Fibroblast of the aortic adventitia (primary cell): Measurements from ENCODE around the gene NUP214. TPM values are rescaled to one million over a fixed set of nuclear protein-coding genes. Genes with fewer than 3 reads are reported as not detected.

Experiments
- DNase-seq: peaks from one replicate; pipeline ENCODE4 v3.0.0-alpha.2; 2010; ENCODE audit warnings: low read depth
- H3K4me3 ChIP-seq: 2 replicates; pipeline ENCODE4 v1.5.1; 2011; ENCODE audit warnings: low read depth, mild to moderate bottlenecking, control low read depth, low read length, moderate library complexity
- total RNA-seq: library from RNA; depleted of rRNA; stranded (reverse); fragments of >200 nt; gene quantifications from 2 replicates; pipeline ENCODE4 v1.2.3, GENCODE V29; 2012; ENCODE audit warnings: low replicate concordance
- TF ChIP-seq, protein P1 (sequence below): IDR thresholded peaks from 2 replicates; pipeline ENCODE4 v1.5.1; 2011; ENCODE audit warnings: mild to moderate bottlenecking, low read length, control low read depth, inconsistent platforms; ENCODE audit not compliant: insufficient read depth

Gene NUP214
- total RNA-seq, 1 donor, result 20.2 TPM

DNA sequence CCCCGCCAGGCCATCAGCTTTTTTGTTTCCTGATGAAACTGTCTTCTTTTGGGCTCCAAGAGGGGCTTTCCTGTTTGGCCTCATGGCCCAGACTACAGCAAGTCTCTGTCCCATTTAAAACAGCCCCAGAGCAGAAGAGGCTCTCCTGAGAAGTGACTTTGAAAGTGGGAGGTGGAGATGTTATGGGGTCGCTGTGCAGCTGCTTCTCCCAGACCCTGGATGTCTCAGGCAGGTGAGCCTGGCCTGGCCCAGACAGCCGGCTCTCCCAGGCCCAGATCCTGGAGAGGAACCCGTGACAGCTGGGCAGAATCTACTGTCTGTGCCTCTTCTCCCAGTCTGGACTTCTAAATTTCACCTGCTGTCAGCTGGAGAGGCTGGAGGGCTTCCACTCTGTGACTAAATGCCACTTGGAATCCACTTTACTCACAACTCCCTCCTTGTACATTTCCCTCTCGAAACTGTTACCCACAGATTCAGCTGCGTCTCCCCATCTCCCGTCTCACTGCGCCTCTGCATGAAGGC is 130.4 kb downstream of the NUP214 start:
- TF ChIP-seq, protein P1, sequence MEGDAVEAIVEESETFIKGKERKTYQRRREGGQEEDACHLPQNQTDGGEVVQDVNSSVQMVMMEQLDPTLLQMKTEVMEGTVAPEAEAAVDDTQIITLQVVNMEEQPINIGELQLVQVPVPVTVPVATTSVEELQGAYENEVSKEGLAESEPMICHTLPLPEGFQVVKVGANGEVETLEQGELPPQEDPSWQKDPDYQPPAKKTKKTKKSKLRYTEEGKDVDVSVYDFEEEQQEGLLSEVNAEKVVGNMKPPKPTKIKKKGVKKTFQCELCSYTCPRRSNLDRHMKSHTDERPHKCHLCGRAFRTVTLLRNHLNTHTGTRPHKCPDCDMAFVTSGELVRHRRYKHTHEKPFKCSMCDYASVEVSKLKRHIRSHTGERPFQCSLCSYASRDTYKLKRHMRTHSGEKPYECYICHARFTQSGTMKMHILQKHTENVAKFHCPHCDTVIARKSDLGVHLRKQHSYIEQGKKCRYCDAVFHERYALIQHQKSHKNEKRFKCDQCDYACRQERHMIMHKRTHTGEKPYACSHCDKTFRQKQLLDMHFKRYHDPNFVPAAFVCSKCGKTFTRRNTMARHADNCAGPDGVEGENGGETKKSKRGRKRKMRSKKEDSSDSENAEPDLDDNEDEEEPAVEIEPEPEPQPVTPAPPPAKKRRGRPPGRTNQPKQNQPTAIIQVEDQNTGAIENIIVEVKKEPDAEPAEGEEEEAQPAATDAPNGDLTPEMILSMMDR, result no peak
- H3K4me3 ChIP-seq, result no peak overlapping the region
- DNase-seq, result no peak

DNA sequence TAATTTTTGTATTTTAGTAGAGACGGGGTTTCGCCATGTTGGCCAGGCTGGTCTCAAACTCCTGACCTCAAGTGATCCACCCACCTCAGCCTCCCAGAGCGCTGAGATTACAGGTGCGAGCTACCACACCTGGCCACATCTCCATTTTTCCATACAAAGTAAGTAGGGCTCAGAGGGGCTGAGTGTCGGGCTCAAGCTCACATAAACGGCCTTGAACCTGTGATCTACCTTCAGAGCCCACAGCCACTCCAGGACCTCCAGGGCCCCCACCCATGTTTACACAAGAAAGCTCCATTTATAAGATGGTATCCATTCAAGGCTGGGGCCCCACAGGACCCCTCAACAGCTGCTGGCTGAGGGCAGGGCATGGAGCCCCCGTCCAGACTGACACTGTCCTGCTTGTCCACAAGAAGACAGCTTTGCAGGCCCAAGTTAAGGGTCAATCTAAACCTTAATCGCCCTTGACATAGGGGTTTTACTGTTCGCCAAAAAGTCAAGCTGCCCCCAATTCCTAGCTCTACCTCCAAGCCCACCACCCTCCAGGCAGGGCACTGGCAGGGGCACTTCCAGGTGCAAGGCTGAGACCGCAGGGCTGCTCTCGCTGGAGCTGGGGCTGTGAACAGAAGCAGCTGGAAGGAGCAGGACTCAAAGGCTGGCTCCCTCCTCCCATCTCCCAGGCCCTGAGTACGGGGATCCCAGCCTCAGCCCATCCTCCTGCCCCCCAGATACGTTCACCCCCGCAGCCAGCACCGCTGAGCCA is 132.1 kb downstream of the NUP214 start:
- TF ChIP-seq, protein P1, result no peak
- H3K4me3 ChIP-seq, result no peak overlapping the region
- no peak for DNase-seq

DNA sequence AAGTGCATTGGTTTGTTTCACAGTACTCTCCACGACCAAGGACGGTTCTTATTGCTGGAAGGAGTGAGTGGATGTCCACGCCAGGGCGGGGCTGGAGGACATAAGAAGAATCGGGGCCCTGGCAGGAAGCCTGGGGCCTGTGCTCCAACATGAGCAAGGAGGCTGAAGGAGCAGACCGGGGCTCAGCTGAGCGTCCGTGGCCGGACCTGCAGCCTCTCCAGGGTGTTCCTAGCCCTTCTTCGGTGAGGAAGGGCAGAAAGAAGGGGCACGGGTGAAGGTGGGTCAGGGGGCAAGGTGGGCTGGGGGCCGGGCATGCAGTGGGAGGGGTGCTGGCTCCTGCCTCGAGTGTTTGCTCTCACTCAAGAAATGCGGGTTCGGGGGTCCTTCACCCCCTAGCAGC is 132.8 kb downstream of the NUP214 start:
- DNase-seq, result peak; percentile 32
- TF ChIP-seq, protein P1, result no peak
- no peak overlapping the region for H3K4me3 ChIP-seq

DNA sequence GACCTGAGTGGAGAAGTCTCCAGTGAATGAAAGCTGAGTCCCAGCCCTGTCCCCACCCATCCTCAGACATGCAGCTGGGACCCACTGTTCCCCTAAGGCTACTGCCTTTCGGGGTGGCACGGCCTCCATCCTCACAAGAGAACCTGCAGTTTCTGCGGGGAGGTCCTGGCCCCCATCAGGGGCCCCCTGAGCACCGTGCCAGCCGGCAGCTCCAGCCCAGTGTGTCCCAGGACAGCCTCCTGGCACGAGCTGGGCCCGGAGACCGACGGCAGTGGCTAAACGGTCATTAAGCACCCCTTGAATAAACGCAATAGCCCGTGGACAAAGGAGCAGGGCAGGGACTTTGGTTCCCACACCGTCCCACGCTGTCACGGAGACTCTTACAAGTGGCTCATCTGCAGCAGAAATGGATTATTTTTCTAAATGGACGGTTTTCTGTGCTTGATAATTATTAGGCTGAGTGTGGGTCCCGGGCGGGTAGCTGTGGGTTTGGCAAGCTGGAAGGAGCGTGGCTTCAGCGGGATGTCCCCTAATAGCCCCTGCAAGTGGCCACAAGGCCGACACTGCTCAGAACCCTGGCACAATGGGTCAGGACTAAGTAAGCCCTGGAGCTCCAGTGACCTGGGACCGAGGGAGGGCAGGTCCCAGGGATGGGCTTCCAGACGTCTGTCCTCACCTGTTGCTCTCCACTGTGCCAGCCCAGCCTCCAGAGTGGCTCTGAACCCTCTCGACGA is 133.5 kb downstream of the NUP214 start:
- DNase-seq, result no peak
- no peak overlapping the region for H3K4me3 ChIP-seq
- TF ChIP-seq, protein P1, result no peak

DNA sequence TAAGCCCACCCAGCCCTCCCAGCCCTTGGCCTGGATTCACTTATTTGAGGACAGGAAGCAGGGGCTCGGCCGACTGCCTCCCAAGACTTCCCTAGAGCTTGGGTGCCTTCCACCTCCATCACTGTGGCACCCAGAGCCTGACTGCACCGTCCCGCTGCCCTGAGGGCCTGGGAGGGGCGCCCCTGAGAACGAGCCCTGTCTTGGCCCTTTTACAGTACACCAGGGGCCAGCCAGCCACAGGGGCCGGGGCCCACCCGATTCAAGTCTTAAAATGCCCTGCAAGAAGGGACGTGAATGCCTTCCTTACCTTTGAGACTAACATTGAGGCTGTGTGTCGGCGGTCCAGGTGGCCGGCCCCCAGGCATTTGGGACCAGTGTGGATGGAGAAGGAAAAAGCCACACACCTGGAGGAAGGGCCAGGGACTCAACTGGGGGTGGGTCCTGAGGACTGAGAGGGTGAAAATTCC is 134.1 kb downstream of the NUP214 start:
- DNase-seq, result no peak
- TF ChIP-seq, protein P1, result no peak
- no peak overlapping the region for H3K4me3 ChIP-seq

DNA sequence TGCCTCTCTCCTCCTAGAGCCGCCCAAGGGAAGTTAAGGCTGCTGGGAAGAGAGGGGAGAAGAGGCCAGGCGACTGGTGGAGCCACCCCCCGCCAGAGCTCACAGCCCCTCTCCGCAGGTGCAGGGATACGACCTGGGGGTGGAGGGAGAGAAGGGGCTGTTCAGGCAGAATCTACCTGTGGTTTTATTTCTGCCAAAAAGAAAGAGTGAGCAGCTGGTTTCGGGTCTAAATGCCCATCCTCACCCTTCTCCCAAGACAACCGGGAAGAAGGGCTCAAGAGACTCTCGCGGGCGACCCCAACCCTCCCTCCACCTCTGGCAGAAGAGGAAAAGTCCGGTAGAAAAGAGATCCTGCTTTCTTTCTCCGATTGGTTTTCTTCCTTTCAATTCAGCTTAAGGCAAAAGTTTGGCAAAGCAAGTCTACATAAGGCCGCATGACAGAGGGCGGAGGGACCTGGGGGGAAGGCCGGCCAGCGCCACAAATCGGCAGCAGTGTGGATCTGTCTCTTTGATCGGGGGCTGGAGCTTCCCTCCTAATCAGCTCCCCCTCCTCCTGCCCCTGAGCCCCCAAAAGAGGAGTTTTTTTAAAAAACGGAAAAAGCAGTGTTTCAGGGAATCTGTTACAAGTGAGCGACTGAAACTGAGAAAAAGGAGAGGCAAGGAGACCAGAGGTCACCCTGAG is 134.7 kb downstream of the NUP214 start:
- TF ChIP-seq, protein P1, result no peak
- no peak overlapping the region for H3K4me3 ChIP-seq
- DNase-seq, result no peak
